Mucosa of stomach (tissue), 1 donor: ENCODE data around the gene OLIG2.

Source experiments
- H3K27me3 ChIP-seq: one replicate; pipeline ENCODE4 v1.7.0; 2013; ENCODE audit warnings: mild to moderate bottlenecking, low read length; ENCODE audit not compliant: control insufficient read depth, insufficient read depth
- H3K36me3 ChIP-seq: one replicate; pipeline ENCODE4 v1.7.0; 2013; ENCODE audit warnings: low read length; ENCODE audit not compliant: control insufficient read depth, insufficient read depth
- H3K4me1 ChIP-seq: one replicate; pipeline ENCODE4 v1.7.0; 2013; ENCODE audit warnings: mild to moderate bottlenecking, low read length; ENCODE audit not compliant: control insufficient read depth, insufficient read depth
- H3K4me3 ChIP-seq: one replicate; pipeline ENCODE4 v1.7.0; 2013; ENCODE audit warnings: low read length
- H3K9ac ChIP-seq: one replicate; pipeline ENCODE4 v1.7.0; 2013; ENCODE audit warnings: mild to moderate bottlenecking, low read length, moderate library complexity
- H3K9me3 ChIP-seq: one replicate; pipeline ENCODE4 v1.7.0; 2013; ENCODE audit warnings: mild to moderate bottlenecking, low read length, moderate library complexity; ENCODE audit not compliant: control insufficient read depth
- donor health status: Pancreatic carcinoma.

Gene OLIG2

GRCh38 chr21:33025489-33026442, at the start of gene OLIG2:
OLIG2 (plus strand) TSS chr21:33025935; CDS start chr21:33026863, 928 bp downstream.
- Histone ChIP-seq H3K4me1 (no peaks in the 10 kb centered on the region), H3K9ac (no peak within 1 kb of the TSS), H3K9me3 (no peaks in the 10 kb centered on the region), H3K36me3 (no peaks in the 10 kb centered on the region), H3K4me3 (no peak within 1 kb of the TSS), H3K27me3 (peaks cover 99% of the 10 kb centered on the region)

DNA sequence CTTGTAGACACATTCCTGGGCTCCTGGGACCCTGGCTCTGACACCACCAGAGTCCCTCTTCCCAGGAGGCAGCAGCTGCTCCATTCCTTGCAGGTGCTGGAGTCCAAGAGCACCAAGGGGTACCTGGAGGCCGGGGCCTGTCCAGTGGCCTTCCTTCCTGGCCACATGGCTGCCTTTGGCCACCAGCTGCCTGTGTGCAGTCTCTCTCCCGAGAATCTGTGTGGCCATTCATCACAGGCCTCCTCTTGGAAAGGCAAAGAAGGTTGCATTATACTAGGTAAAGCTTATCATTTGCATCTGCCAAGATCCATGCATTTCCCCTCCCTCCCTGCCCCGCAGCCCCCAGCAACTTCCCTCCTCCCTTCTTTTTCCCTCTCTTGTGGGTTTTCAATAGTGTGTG, 48.9 kb upstream of the OLIG2 start:
- peaks cover 14% of the 10 kb centered on the region for H3K27me3 ChIP-seq
- H3K4me1 ChIP-seq: no peaks in the 10 kb centered on the region
- no peak overlapping the region for H3K4me3 ChIP-seq
- H3K9me3 ChIP-seq: no peaks in the 10 kb centered on the region
- H3K9ac ChIP-seq: no peak overlapping the region
- H3K36me3 ChIP-seq: no peaks in the 10 kb centered on the region

GRCh38 chr21:32977216-32977615, 48.5 kb upstream of the OLIG2 start:
- Histone ChIP-seq H3K4me3 (no peak overlapping the region), H3K27me3 (peaks cover 14% of the 10 kb centered on the region), H3K9ac (no peak overlapping the region), H3K9me3 (no peaks in the 10 kb centered on the region), H3K4me1 (no peaks in the 10 kb centered on the region), H3K36me3 (no peaks in the 10 kb centered on the region)

GRCh38 chr21:32978331-32979270, 47.1 kb upstream of the OLIG2 start:
- Histone ChIP-seq H3K4me1 (no peaks in the 10 kb centered on the region), H3K27me3 (peaks cover 14% of the 10 kb centered on the region)

DNA sequence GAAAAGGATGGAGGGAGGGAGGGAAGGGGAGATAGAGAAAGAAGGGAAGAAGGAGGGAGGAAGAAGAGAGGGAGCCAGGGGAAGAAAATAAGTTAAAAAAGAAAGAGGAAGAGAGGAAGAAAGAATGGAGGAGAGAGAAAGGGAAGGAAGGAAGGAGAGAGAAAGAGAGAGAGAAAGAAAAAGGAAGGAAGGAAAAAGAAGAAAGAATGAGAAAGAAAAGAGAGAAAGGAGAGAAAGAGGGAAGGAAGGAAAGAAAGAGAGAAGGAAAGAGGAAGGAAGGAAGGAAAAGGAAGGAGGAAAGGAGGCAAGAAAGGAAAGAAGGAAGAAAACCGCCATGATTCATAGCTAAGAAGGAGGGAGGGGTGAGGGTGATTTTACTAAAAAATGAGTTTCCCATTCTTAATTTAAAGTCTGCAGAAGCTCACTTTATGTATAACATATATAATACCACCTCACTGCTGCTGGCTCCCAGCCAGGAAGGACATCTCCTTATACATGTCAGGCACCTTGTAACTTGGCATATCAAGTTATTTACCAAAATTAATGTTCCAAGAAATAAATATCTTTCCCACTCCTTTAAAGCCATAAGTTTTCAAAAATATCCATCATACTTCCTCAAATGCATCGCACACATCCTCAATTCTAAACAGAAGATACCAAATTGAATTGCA, 46.0 kb upstream of the OLIG2 start:
- Histone ChIP-seq H3K27me3 (peaks cover 14% of the 10 kb centered on the region), H3K4me3 (no peak overlapping the region), H3K9me3 (no peaks in the 10 kb centered on the region), H3K9ac (no peak overlapping the region), H3K4me1 (no peaks in the 10 kb centered on the region), H3K36me3 (no peaks in the 10 kb centered on the region)

More at GRCh38 chr21:32978331-32979270, 47.1 kb upstream of the OLIG2 start:
- no peaks in the 10 kb centered on the region for H3K36me3 ChIP-seq
- no peaks in the 10 kb centered on the region for H3K9me3 ChIP-seq
- no peak overlapping the region for H3K4me3 ChIP-seq
- H3K9ac ChIP-seq: no peak overlapping the region

- no peaks in the 10 kb centered on the region for H3K36me3 ChIP-seq
- no peak overlapping the region for H3K4me3 ChIP-seq
- no peaks in the 10 kb centered on the region for H3K9me3 ChIP-seq
- H3K9ac ChIP-seq: no peak overlapping the region
- peaks cover 14% of the 10 kb centered on the region for H3K27me3 ChIP-seq
- H3K4me1 ChIP-seq: no peaks in the 10 kb centered on the region
Observed at GRCh38 chr21:32981096-32981495, 44.6 kb upstream of the OLIG2 start.

- Histone ChIP-seq H3K36me3 (no peaks in the 10 kb centered on the region), H3K4me3 (no peak overlapping the region), H3K4me1 (no peaks in the 10 kb centered on the region), H3K9ac (no peak overlapping the region), H3K9me3 (no peaks in the 10 kb centered on the region), H3K27me3 (no peaks in the 10 kb centered on the region)
Observed at GRCh38 chr21:32990666-32991065, 35.1 kb upstream of the OLIG2 start.

DNA sequence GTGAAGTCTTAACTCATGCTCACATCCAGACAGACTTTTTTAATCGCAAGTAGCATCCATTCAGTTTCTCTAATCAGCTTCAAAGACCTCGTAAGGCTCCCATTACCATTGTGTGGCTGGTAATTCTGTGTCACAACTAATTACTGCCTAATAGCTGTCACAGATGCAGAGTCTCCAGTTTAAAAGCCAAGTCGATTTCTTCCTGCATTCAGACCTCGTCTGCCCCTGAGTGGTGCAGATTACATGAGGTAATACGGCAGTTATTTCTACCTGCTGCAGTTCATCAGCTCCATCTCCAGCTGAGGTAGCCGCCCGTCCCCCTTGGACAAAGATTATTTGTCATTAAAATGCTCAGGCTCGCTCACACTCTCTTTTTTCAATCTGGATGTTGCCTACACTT, 34.4 kb upstream of the OLIG2 start:
- no peak overlapping the region for H3K9ac ChIP-seq
- no peaks in the 10 kb centered on the region for H3K9me3 ChIP-seq
- no peak overlapping the region for H3K4me3 ChIP-seq
- no peaks in the 10 kb centered on the region for H3K27me3 ChIP-seq
- no peaks in the 10 kb centered on the region for H3K36me3 ChIP-seq
- H3K4me1 ChIP-seq: no peaks in the 10 kb centered on the region

DNA sequence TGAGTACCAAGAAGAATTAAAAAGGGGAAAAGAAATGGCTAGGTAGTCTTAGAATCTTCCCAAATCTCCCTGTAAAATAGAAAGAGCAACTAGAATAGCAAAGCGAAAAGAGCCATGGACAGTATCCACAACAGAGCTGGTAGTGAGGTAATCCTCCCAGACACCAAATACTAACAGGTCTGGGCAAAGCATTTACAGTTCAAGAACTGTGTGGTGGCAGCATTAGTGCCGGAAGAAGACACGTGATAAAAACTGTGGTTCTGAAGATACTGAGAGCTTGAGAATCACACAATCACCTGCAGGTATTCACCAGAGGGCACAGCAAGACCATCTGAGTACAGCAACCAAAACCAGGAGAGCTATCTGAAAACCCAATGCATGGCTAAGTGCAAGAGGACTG, 31.8 kb upstream of the OLIG2 start:
- Histone ChIP-seq H3K9me3 (no peaks in the 10 kb centered on the region), H3K36me3 (no peaks in the 10 kb centered on the region), H3K27me3 (no peaks in the 10 kb centered on the region), H3K4me1 (no peaks in the 10 kb centered on the region), H3K4me3 (no peak overlapping the region), H3K9ac (no peak overlapping the region)

GRCh38 chr21:32994305-32994704, 31.4 kb upstream of the OLIG2 start:
- H3K4me1 ChIP-seq: no peaks in the 10 kb centered on the region
- no peaks in the 10 kb centered on the region for H3K27me3 ChIP-seq

DNA sequence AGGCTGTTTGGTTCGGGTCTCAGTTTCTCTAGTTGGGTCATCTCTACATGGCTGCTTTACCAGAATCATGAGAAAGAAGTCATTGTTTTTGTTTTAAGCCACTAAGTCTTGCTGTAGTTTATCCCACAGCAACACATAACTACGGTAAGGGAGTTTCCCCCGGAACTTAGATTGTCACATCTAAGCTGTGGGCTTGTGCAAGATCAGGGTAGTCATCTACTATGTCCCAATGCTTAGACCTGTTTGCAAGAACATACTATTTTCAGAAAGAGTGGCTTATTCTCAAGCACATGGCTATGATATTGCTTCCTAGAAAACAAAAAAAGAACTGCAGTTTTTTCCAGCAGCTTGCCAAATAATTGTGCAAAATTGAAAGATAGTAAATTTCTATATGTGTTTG, 18.0 kb upstream of the OLIG2 start:
- Histone ChIP-seq H3K9me3 (no peaks in the 10 kb centered on the region), H3K27me3 (peaks cover 14% of the 10 kb centered on the region), H3K36me3 (no peaks in the 10 kb centered on the region), H3K4me3 (no peak overlapping the region), H3K9ac (no peak overlapping the region), H3K4me1 (no peaks in the 10 kb centered on the region)

More at GRCh38 chr21:32994305-32994704, 31.4 kb upstream of the OLIG2 start:
- no peak overlapping the region for H3K4me3 ChIP-seq
- no peaks in the 10 kb centered on the region for H3K36me3 ChIP-seq
- no peak overlapping the region for H3K9ac ChIP-seq
- H3K9me3 ChIP-seq: no peaks in the 10 kb centered on the region
